PC-3 (cell line): Measurements from ENCODE around the gene TGFB1. TPM values are rescaled to one million over a fixed set of nuclear protein-coding genes. Genes with fewer than 3 reads are reported as not detected.
"Not testable (repeated sequence)": the region's sequence is repeated elsewhere in the genome, so short reads cannot be mapped to it uniquely, and the experiment has no call there.

ENCODE experiments used
- ATAC-seq: fragments of 200-7000 bp; cut with Tn5 transposase; 2 replicates; pipeline ENCODE4 v1.9.1; 2020; ENCODE audit warnings: mild to moderate bottlenecking, moderate library complexity
- BruUV-seq: library from RNA; stranded (reverse); fragments of 400-500 nt; replicated peaks from 2 replicates; lab custom pipeline; 2021; lab: Mats Ljungman, UMichigan
- CTCF ChIA-PET: fragments of 300-600 bp; sonication (Branson Sonifier 250); formaldehyde crosslinking; loops from one replicate; lab custom pipeline; 2022; ENCODE audit warnings: antibody characterized with exemption; lab: Charles Lee
- POLR2A ChIA-PET: fragments of 300-600 bp; sonication (Branson Sonifier 250); formaldehyde crosslinking; loops from one replicate; lab custom pipeline; 2022; ENCODE audit warnings: antibody characterized with exemption; ENCODE audit not compliant: unreplicated experiment; lab: Charles Lee
- DNase-seq: peaks from one replicate; pipeline ENCODE4 v3.0.0-alpha.2; 2015
- H2AFZ ChIP-seq: fragments of 300-600 bp; sonication (generic); 2 replicates; pipeline ENCODE4 v1.6.0; 2016; ENCODE audit warnings: antibody characterized with exemption, low read length
- H3F3A ChIP-seq: fragments of 300-600 bp; sonication (generic); one replicate; pipeline ENCODE4 v1.6.0; 2017; ENCODE audit warnings: antibody characterized with exemption, low read length, control low read depth, mild to moderate bottlenecking; ENCODE audit not compliant: unreplicated experiment
- H3K27ac ChIP-seq: fragments of 300-600 bp; sonication (generic); 2 replicates; pipeline ENCODE4 v1.5.1; 2016; ENCODE audit warnings: mild to moderate bottlenecking, low read length
- H3K27me3 ChIP-seq: fragments of 300-600 bp; sonication (generic); 2 replicates; pipeline ENCODE4 v1.6.1; 2016; ENCODE audit warnings: low read length, mixed read lengths
- H3K36me3 ChIP-seq: fragments of 300-600 bp; sonication (generic); 2 replicates; pipeline ENCODE4 v1.6.1; 2016; ENCODE audit warnings: low read depth, mixed run types, low read length, mixed read lengths
- H3K4me1 ChIP-seq: fragments of 300-600 bp; sonication (generic); 2 replicates; pipeline ENCODE4 v1.5.1; 2016; ENCODE audit warnings: low read length; ENCODE audit not compliant: insufficient read depth
- H3K4me2 ChIP-seq: fragments of 300-600 bp; sonication (generic); 2 replicates; pipeline ENCODE4 v1.6.0; 2016; ENCODE audit warnings: low read length
- H3K4me3 ChIP-seq: fragments of 300-600 bp; sonication (generic); 2 replicates; pipeline ENCODE4 v1.5.1; 2016; ENCODE audit warnings: mild to moderate bottlenecking, low read length, mixed read lengths
- H3K79me2 ChIP-seq: fragments of 300-600 bp; sonication (generic); 2 replicates; pipeline ENCODE4 v1.6.1; 2017; ENCODE audit warnings: low read length, mixed read lengths
- H3K9ac ChIP-seq: fragments of 300-600 bp; sonication (generic); 2 replicates; pipeline ENCODE4 v1.6.0; 2016; ENCODE audit warnings: mild to moderate bottlenecking, low read length
- H3K9me2 ChIP-seq: fragments of 300-600 bp; sonication (generic); replicated peaks from 2 replicates; pipeline ENCODE4 v1.6.1; 2016; ENCODE audit warnings: mixed run types, low read length, mixed read lengths
- H3K9me3 ChIP-seq: fragments of 300-600 bp; sonication (generic); 2 replicates; pipeline ENCODE4 v1.6.1; 2016; ENCODE audit warnings: low read length, mixed read lengths
- H4K20me1 ChIP-seq: fragments of 300-600 bp; sonication (generic); 2 replicates; pipeline ENCODE4 v1.6.1; 2016; ENCODE audit warnings: low read length, mixed read lengths
- CTCF ChIP-seq: fragments of 300-600 bp; sonication (generic); conservative IDR thresholded peaks from 2 replicates; pipeline ENCODE4 v1.5.1; 2017; ENCODE audit warnings: antibody characterized with exemption, low read depth, mild to moderate bottlenecking, low read length
- EZH2 ChIP-seq: fragments of 300-600 bp; sonication (generic); IDR thresholded peaks from one replicate; pipeline ENCODE4 v1.6.1; 2017; ENCODE audit warnings: antibody characterized with exemption, mild to moderate bottlenecking, low read length; ENCODE audit not compliant: unreplicated experiment
- EZH2phosphoT487 ChIP-seq: fragments of 300-600 bp; sonication (generic); IDR thresholded peaks from 2 replicates; pipeline ENCODE4 v1.6.1; 2018; ENCODE audit warnings: mild to moderate bottlenecking, antibody characterized with exemption, low read length, borderline replicate concordance
- intact Hi-C: fragments of 100-400 bp; cut with micrococcal nuclease; formaldehyde crosslinking; loops from 2 replicates; pipeline ENCODE4 v1.9.0; 2023
- total RNA-seq: library from RNA; depleted of rRNA; stranded (reverse); fragments of >200 nt; gene quantifications from 2 replicates; pipeline ENCODE4 v1.2.3, GENCODE V29; 2014

Gene TGFB1
- total RNA-seq, 1 experiment from 2014 or later, result 16.4 TPM

DNA sequence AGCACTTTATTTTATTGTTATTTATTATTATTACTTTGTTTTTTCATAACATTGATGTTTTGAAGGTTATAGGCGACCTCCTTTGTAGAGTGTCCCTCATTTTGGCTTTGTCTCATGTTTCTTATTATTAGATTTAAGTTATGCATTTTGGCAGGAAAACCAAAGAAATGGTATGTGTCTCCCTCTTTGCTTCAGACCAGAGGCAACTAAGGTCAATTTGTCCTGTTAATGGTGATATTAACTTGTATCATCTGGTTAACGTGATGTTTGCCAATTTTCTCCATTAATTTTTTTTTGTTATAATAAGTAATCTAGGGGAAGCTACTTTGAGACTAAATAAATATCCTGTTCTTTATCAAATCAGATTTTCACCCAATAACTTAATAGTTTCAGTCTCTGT is 18.8 kb upstream of the TGFB1 start:
- TF ChIP-seq EZH2, result no peak
- TF ChIP-seq EZH2phosphoT487, result no peak
- no peak for TF ChIP-seq CTCF
- Histone ChIP-seq H3K4me2 (no peak overlapping the region), H3F3A (no peaks in the 10 kb centered on the region), H3K27ac (no peak overlapping the region), H3K36me3 (no peaks in the 10 kb centered on the region), H3K9ac (no peak overlapping the region), H3K27me3 (no peaks in the 10 kb centered on the region), H2AFZ (no peak overlapping the region), H3K9me3 (no peaks in the 10 kb centered on the region), H3K79me2 (no peaks in the 10 kb centered on the region), H3K4me1 (peaks cover 8% of the 10 kb centered on the region), H3K4me3 (no peak overlapping the region), H4K20me1 (no peaks in the 10 kb centered on the region), H3K9me2 (no peaks in the 10 kb centered on the region)
- no peak for DNase-seq
- intact Hi-C loops, result no loop called here
- ChIA-PET CTCF (no interaction called here), POLR2A (no interaction called here)
- BruUV-seq, result no TSS peak
- ATAC-seq, result no peak

- H2AFZ ChIP-seq, result no peak overlapping the region
- peaks cover 9% of the 10 kb centered on the region for H3K4me1 ChIP-seq
- no peak overlapping the region for H3K9ac ChIP-seq
- no peaks in the 10 kb centered on the region for H3K27me3 ChIP-seq
- H3K4me2 ChIP-seq, result no peak overlapping the region
- H3K9me3 ChIP-seq, result no peaks in the 10 kb centered on the region
- no peak for DNase-seq
- H3F3A ChIP-seq, result no peaks in the 10 kb centered on the region
- TF ChIP-seq EZH2 (no peak), EZH2phosphoT487 (no peak), CTCF (no peak)
- H3K36me3 ChIP-seq, result no peaks in the 10 kb centered on the region
- intact Hi-C loops, result no loop called here
- no peak overlapping the region for H3K4me3 ChIP-seq
- no peak overlapping the region for H3K27ac ChIP-seq
- ATAC-seq, result no peak
- H3K79me2 ChIP-seq, result no peaks in the 10 kb centered on the region
- no peaks in the 10 kb centered on the region for H4K20me1 ChIP-seq
- H3K9me2 ChIP-seq, result no peaks in the 10 kb centered on the region
- POLR2A ChIA-PET, result no interaction called here
- BruUV-seq, result no TSS peak
- CTCF ChIA-PET, result no interaction called here
Measured at GRCh38 chr19:41371541-41371940, 17.8 kb upstream of the TGFB1 start.

DNA sequence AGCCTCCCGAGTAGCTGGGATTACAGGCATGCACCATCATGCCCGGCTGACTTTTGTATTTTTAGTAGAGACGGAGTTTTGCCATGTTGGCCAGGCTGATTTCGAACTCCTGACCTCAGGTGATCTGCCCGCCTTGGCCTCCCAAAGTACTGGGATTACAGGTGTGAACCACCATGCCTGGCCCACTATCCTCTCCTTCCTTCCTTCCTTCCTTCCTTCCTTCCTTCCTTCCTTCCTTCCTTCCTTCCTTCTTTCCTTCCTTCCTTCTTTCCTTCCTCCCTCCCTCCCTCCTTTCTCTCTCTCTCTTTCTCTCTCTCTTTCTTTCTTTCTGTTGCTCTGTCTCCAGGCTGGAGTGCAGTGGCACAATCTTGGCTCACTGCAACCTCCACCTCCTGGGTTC is 17.4 kb upstream of the TGFB1 start:
- H3K9me2 ChIP-seq, ATAC-seq, H3F3A ChIP-seq, H4K20me1 ChIP-seq, H3K4me2 ChIP-seq, H3K9ac ChIP-seq, H3K27me3 ChIP-seq, H3K4me3 ChIP-seq, BruUV-seq, H3K79me2 ChIP-seq, H3K9me3 ChIP-seq, CTCF ChIA-PET, H3K27ac ChIP-seq, DNase-seq, H2AFZ ChIP-seq, POLR2A ChIA-PET, H3K36me3 ChIP-seq, H3K4me1 ChIP-seq, intact Hi-C loops: not testable (repeated sequence)
